ENCODE results near the gene TACSTD2.
"Not testable (repeated sequence)": the region's sequence is repeated elsewhere in the genome, so short reads cannot be mapped to it uniquely, and the experiment has no call there.

The TACSTD2 gene, protein sequence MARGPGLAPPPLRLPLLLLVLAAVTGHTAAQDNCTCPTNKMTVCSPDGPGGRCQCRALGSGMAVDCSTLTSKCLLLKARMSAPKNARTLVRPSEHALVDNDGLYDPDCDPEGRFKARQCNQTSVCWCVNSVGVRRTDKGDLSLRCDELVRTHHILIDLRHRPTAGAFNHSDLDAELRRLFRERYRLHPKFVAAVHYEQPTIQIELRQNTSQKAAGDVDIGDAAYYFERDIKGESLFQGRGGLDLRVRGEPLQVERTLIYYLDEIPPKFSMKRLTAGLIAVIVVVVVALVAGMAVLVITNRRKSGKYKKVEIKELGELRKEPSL

GRCh38 chr1:58576727-58577653 lies at the start of gene TACSTD2:
TACSTD2 (minus strand) TSS chr1:58577252; CDS start chr1:58577156, 96 bp downstream.
- DNase-seq: no peak

- no peak for DNase-seq
Observed at GRCh38 chr1:58626293-58626692, 49.2 kb upstream of the TACSTD2 start.

DNA sequence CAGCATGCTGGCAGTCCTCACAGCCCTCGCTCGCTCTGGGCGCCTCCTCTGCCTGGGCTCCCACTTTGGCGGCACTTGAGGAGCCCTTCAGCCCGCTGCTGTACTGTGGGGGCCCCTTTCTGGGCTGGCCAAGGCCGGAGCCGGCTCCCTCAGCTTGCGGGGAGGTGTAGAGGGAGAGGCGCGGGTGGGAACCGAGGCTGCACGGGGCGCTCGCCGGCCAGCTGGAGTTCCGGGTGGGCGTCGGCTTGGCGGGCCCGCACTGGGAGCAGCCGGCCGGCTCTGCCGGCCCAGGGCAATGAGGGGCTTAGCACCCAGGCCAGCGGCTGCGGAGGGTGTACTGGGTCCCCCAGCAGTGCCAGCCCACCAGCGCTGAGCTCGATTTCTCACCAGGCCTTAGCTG lies 46.2 kb upstream of the TACSTD2 start:
- not testable (repeated sequence) for DNase-seq

DNA sequence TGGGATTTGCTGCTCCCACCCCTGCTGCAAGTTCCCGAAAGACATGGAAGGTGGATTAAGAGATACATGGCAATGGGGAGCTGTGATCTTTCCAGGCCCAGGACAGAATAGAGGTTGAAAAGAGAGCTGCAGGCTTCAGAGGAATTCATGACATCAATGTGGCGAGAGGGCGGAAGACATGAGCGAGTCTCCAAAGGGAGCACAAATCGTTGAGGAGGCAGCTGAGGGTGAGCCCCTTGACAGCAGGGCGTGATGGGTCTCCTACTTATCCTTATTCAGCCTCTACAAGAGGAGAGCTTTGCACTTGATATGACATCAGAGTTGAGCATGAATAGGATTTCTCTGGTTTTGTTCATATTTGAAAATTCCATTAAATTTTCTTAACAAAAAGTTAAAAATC lies 45.5 kb upstream of the TACSTD2 start:
- DNase-seq: no peak

GRCh38 chr1:58621391-58621790 lies 44.3 kb upstream of the TACSTD2 start:
- no peak for DNase-seq

DNA sequence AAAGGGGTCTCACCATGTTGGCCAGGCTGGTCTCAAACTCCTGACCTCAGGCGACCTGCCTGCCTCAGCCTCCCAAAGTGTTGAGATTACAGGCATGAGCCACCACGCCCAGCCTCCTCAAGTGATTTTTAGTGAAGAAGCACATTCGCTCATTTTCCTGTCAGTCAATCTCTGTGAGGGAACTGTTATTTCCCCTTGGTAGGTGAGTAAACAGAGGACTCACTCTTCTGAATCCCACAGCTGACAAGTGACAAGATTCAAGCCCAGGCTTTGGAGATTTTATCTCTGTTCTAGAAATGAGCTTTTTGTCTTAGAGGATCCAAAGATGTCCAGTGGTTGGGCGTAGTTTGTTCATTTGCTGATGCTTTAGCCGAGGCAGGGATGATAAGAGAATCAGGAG lies 43.9 kb upstream of the TACSTD2 start:
- DNase-seq: no peak

DNA sequence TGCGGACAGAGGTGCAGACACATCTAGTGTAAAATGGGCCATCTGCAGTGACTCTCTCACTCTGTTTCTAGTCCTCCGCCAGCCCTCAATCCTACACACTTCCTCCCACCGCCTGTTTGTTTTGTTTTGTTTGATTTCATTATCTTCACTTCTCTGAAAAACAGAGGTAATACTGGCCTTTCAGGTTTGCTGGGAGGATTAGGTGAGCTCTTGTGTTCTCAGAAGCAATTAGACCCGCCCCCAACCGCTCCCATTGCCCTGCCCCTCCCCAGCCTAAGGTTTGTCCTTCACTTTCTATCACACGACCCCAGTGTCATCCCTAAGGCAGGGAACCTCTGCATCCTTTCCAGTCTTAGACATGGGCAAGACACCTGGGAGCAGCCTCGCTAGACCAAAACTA lies 43.2 kb upstream of the TACSTD2 start:
- DNase-seq: no peak

- DNase-seq: no peak
Observed at GRCh38 chr1:58619286-58620054, 42.4 kb upstream of the TACSTD2 start.

- peak; percentile 88 for DNase-seq
Observed at GRCh38 chr1:58618303-58618702, 41.3 kb upstream of the TACSTD2 start.

GRCh38 chr1:58611861-58612385 lies 34.9 kb upstream of the TACSTD2 start:
- peak; percentile 34 for DNase-seq

- DNase-seq: no peak
Observed at GRCh38 chr1:58608945-58609344, 31.9 kb upstream of the TACSTD2 start.

DNA sequence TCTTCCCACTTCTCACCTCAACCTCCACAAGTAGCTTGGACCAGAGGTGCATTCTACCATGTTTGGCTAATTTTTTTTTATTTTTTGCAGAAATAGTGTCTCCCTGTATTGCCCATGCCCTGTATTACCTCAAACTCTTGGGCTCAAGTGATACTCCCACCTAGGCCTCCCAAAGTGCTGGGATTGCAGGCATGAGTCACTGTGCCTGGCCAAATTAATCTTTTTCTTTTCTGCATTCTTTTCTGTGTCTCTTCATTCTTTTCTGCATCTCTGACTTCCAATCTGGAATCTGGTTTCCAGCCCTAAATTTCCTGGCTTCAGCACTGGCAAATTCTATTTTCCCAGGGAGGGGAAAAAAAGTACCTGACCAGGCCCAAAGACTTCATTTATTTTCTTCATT lies 31.2 kb upstream of the TACSTD2 start:
- DNase-seq: peak; percentile 38

- peak; percentile 55 for DNase-seq
Observed at GRCh38 chr1:58607391-58607790, 30.3 kb upstream of the TACSTD2 start.

GRCh38 chr1:58601921-58602320 lies 24.9 kb upstream of the TACSTD2 start:
- DNase-seq: not testable (repeated sequence)

- no peak for DNase-seq
Observed at GRCh38 chr1:58597996-58598395, 20.9 kb upstream of the TACSTD2 start.

DNA sequence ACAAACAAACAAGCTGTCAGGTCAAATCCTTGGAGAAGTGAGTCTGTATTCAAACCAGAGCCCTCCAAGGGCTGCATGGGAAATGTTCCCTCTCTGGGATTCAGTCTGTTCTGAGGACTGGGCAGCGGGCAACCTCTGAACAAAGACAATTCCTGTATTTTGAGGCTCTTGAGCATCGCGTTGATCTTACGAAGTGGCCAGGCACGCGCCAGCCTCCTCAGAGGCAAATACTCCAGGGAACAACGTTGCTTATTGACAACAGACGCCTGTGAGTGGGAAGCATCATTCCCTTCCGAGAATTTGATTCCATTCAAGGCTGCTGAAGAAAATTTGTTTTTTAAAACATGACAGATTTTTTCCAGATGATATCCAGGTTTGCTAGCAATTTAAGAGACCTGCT lies 20.0 kb upstream of the TACSTD2 start:
- no peak for DNase-seq

- DNase-seq: no peak
Observed at GRCh38 chr1:58596631-58597052, 19.6 kb upstream of the TACSTD2 start.

- no peak for DNase-seq
Observed at GRCh38 chr1:58594546-58594945, 17.5 kb upstream of the TACSTD2 start.

- DNase-seq: peak; percentile 92
Observed at GRCh38 chr1:58592522-58593134, 15.6 kb upstream of the TACSTD2 start.

- no peak for DNase-seq
Observed at GRCh38 chr1:58591806-58592205, 14.8 kb upstream of the TACSTD2 start.

DNA sequence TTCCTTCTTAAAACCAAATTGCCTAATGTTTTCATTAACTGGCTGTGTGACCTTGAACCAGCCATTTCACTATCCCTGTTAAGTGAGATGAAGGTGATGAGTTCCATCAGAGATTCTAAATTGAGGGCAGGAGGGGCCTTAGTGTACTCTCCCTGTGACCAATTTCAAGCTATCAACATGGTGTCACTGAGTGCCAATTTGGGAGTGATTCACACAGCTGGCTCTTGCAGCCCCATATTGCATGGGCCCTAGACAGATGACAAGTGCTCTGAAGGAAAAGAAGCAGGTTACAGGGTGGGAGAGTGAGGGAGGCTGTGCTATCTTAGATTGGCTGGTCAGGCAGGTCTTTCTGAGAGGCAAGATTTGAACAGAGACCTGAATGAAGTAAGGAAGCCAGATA lies 13.0 kb upstream of the TACSTD2 start:
- DNase-seq: no peak

GRCh38 chr1:58588396-58588795 lies 11.3 kb upstream of the TACSTD2 start:
- no peak for DNase-seq
